GM12878 (cell line): ENCODE data around the gene BRINP2. TPM values are rescaled to one million over a fixed set of nuclear protein-coding genes. Genes with fewer than 3 reads are reported as not detected.

Experiments
- ATAC-seq: fragments of 200-7000 bp; cut with Tn5 transposase; 3 replicates; pipeline ENCODE4 v1.9.1; 2020; ENCODE audit warnings: mild to moderate bottlenecking, moderate library complexity
- BruUV-seq: library from RNA; stranded (reverse); fragments of 400-500 nt; replicated peaks from 2 replicates; lab custom pipeline; 2021; lab: Mats Ljungman, UMichigan
- CTCF ChIA-PET: fragments of 300-600 bp; sonication (Branson Sonifier 250); formaldehyde crosslinking; extraction: SDS; loops from one replicate; lab custom pipeline; 2021; ENCODE audit warnings: inconsistent platforms; lab: Yijun Ruan, JAX
- POLR2A ChIA-PET: fragments of 350-600 bp; formaldehyde crosslinking; extraction: SDS; loops from one replicate; lab custom pipeline; 2021; ENCODE audit warnings: inconsistent platforms; lab: Charles Lee
- RAD21 ChIA-PET: fragments of 300-600 bp; sonication (Branson Sonifier 250); formaldehyde crosslinking; loops from one replicate; lab custom pipeline; 2023; ENCODE audit warnings: antibody characterized with exemption; ENCODE audit not compliant: unreplicated experiment; lab: Charles Lee
- SMC1A ChIA-PET: fragments of 300-600 bp; sonication (Branson Sonifier 250); formaldehyde crosslinking; loops from one replicate; lab custom pipeline; 2023; ENCODE audit not compliant: unreplicated experiment, uncharacterized antibody; lab: Charles Lee
- DNase-seq: peaks from one replicate; pipeline ENCODE4 v3.0.0-alpha.2; 2011; ENCODE audit warnings: low read depth, low spot score
- FAIRE-seq: peaks from 3 replicates; lab custom pipeline; 2011; peaks lifted over from hg19 to GRCh38; lab: Jason Lieb, UNC
- H2AFZ ChIP-seq: 2 replicates; pipeline ENCODE4 v1.6.0; 2011; ENCODE audit warnings: low read depth, low read length, control low read depth; ENCODE audit not compliant: control insufficient read depth
- H3K27ac ChIP-seq: 2 replicates; pipeline ENCODE4 v1.5.1; 2011; ENCODE audit warnings: control low read depth; ENCODE audit not compliant: control insufficient read depth, insufficient read depth
- H3K27me3 ChIP-seq, 2 experiments: replicated peaks in 1 of 2; 2 replicates each; pipeline versions ENCODE4 v1.6.0 to v1.6.1; 2011; ENCODE audit warnings: low read length in 1 of 2; ENCODE audit not compliant: control insufficient read depth in 2 of 2, insufficient read depth in 2 of 2
- H3K36me3 ChIP-seq, 2 experiments: 2 replicates each; pipeline ENCODE4 v1.5.1; 2011; ENCODE audit warnings: low read length in 1 of 2; ENCODE audit not compliant: control insufficient read depth in 2 of 2, insufficient read depth in 2 of 2
- H3K4me1 ChIP-seq: 2 replicates; pipeline ENCODE4 v1.6.1; 2011; ENCODE audit warnings: mild to moderate bottlenecking, low read length, moderate library complexity, mixed read lengths; ENCODE audit not compliant: control insufficient read depth, insufficient read depth
- H3K4me2 ChIP-seq: 2 replicates; pipeline ENCODE4 v1.6.0; 2011; ENCODE audit warnings: control low read depth; ENCODE audit not compliant: control insufficient read depth, insufficient read depth
- H3K4me3 ChIP-seq: fragments of 200-600 bp; sonication (generic); 2 replicates; pipeline ENCODE4 v1.5.1; 2016
- H3K79me2 ChIP-seq: 2 replicates; pipeline ENCODE4 v1.6.0; 2011; ENCODE audit warnings: low read length; ENCODE audit not compliant: control insufficient read depth, insufficient read depth
- H3K9ac ChIP-seq: 2 replicates; pipeline ENCODE4 v1.8.0; 2011; ENCODE audit warnings: low read length, control low read depth, mixed read lengths; ENCODE audit not compliant: control insufficient read depth, insufficient read depth
- H3K9me3 ChIP-seq: replicated peaks from 3 replicates; pipeline ENCODE4 v1.5.1; 2011; ENCODE audit warnings: mild to moderate bottlenecking, low read length; ENCODE audit not compliant: control insufficient read depth, insufficient read depth
- H4K20me1 ChIP-seq: 2 replicates; pipeline ENCODE4 v1.6.0; 2011; ENCODE audit not compliant: control insufficient read depth, insufficient read depth
- BACH1 ChIP-seq: fragments of 450-650 bp; IDR thresholded peaks from 2 replicates; pipeline ENCODE4 v1.6.1; 2017; ENCODE audit warnings: mild to moderate bottlenecking, borderline replicate concordance
- CBX3 ChIP-seq: fragments of 200-600 bp; sonication (generic); IDR thresholded peaks from 2 replicates; pipeline ENCODE4 v1.6.1; 2016; ENCODE audit warnings: low read depth, borderline replicate concordance
- MXI1 ChIP-seq: fragments of 150-350 bp; IDR thresholded peaks from 2 replicates; pipeline ENCODE4 v1.6.1; 2011; ENCODE audit warnings: low read depth, mild to moderate bottlenecking, inconsistent platforms, low read length, improper control_type of control experiment
- POLR2AphosphoS5 ChIP-seq: IDR thresholded peaks from 2 replicates; pipeline ENCODE4 v1.6.1; 2011; ENCODE audit warnings: mild to moderate bottlenecking, low read length, inconsistent platforms
- RAD51 ChIP-seq: fragments of 450-650 bp; IDR thresholded peaks from 2 replicates; pipeline ENCODE4 v1.6.1; 2016; ENCODE audit warnings: moderate library complexity, mild to moderate bottlenecking, inconsistent platforms
- SREBF2 ChIP-seq: IDR thresholded peaks from 2 replicates; pipeline ENCODE4 v1.6.1; 2012; ENCODE audit warnings: mild to moderate bottlenecking, low read length
- TCF12 ChIP-seq: IDR thresholded peaks from 2 replicates; pipeline ENCODE4 v1.6.1; 2011; ENCODE audit warnings: low read depth, mild to moderate bottlenecking, low read length
- TCF3 ChIP-seq: IDR thresholded peaks from 2 replicates; pipeline ENCODE4 v1.6.1; 2012; ENCODE audit warnings: low read depth, mild to moderate bottlenecking, low read length, borderline replicate concordance; ENCODE audit not compliant: insufficient read depth
- WGBS: methylation state at CpG from one replicate; pipeline ENCODE4 v1.1.6; 2016; ENCODE audit warnings: low lambda C conversion rate; ENCODE audit not compliant: insufficient replicate concordance, insufficient coverage; ENCODE audit errors: missing lambda C conversion rate; 5-methylcytosine and 5-hydroxymethylcytosine counted together
- in situ Hi-C: fragments of 300-500 bp; cut with MboI; formaldehyde crosslinking; loops from 9 replicates; pipeline ENCODE4 v1.14.3; 2018; ENCODE audit warnings: mixed read lengths
- intact Hi-C: fragments of 100-400 bp; cut with micrococcal nuclease; formaldehyde crosslinking; loops from one replicate; pipeline ENCODE4 v1.14.2; 2022; ENCODE audit not compliant: unreplicated experiment
- polyA plus RNA-seq, 11 experiments: library from polyadenylated mRNA; depleted of rRNA in 4 of 11; unstranded in 6 of 11; stranded (reverse) in 5 of 11; fragments of >200 nt; fragmentation: Nextera tagmentation in 4 of 11; fragmentation: Illumina TruSeq in 1 of 11; extraction: Ambion mirVana in 4 of 11; extraction: Trizol in 1 of 11; gene quantifications; 1 replicate in 1 of 11; 2 replicates in 10 of 11; pipeline versions ENCODE4 v1.2.1 to v1.2.3, GENCODE V29; 2011 to 2016; ENCODE audit warnings: inconsistent platforms in 2 of 11, missing spikeins in 2 of 11, low read depth in 1 of 11
- total RNA-seq, 4 experiments: library from RNA; depleted of rRNA in 3 of 4; stranded (reverse); fragments of >200 nt in 3 of 4; fragmentation: Illumina TruSeq in 1 of 4; extraction: Trizol in 1 of 4; gene quantifications; 2 replicates each; pipeline versions ENCODE4 v1.2.1 to v1.2.3, GENCODE V29; 2013 to 2021
- TF ChIP-seq, protein P1 (sequence below): fragments of 450-650 bp; IDR thresholded peaks from 2 replicates; pipeline ENCODE4 v1.6.1; 2016; ENCODE audit warnings: mild to moderate bottlenecking
- TF ChIP-seq, protein P2 (sequence below): IDR thresholded peaks from 2 replicates; pipeline ENCODE4 v1.6.1; 2012; ENCODE audit warnings: improper control_type of control experiment, low read depth, low read length; ENCODE audit not compliant: insufficient replicate concordance

BRINP2 gene
- total and polyA plus RNA-seq, 10 of the 15 experiments (the other 5 are each of a cell fraction or from before 2014, with no cell fraction given): 0.03 TPM; not detected in 9

DNA sequence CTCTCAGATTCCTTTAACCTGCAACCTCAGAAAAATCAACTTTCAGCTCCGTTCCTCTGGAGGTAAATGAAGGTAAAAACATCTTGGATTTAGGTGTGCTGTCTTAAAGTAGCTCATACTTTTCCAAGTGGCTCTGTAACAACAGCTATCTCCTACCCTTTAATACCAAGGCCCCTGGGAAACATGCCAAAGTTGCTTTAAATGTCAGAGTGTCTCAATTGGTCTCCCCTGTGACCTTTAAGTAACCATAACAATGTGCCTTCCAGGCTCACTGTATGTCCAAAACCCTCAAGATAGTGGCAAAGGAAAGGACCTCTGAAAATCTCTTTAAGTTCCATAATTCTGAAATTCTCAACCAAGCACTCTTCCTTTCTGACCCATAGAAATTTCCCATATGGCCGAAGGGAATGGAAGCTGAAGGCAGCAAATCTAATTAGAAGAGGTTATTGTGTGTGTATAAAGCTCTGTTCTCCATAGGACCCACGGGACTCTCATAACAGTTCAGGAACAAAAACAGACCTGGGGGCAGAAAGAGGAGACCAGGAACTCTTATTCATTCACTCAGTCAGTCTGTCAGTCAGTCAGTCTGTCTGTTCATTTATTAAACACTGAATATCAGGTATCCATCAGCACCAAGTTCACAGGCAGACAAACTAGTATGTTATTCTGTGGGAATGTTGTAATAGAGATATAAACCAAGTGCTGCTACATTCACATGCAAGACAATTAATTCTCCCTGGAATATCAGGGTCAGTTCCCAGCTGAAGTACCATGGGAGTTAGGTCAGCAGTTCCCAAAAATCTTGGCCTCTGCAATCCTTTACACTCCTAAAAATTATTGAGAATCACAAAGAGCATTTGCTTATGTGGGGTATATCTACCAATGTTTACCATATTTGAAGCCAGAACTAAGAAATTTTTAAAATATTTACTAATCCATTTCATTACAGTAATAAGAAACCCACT is 25.4 kb upstream of the BRINP2 start:
- no peaks in the 10 kb centered on the region for H3K36me3 ChIP-seq
- intact Hi-C loops (no loop called here), in situ Hi-C loops (no loop called here)
- H4K20me1 ChIP-seq: no peaks in the 10 kb centered on the region
- BruUV-seq: no TSS peak
- no peaks in the 10 kb centered on the region for H3K4me1 ChIP-seq
- no peak overlapping the region for H3K4me3 ChIP-seq
- TF ChIP-seq POLR2AphosphoS5: no peak
- TF ChIP-seq BACH1: no peak
- TF ChIP-seq MXI1: no peak
- TF ChIP-seq RAD51: no peak
- ATAC-seq (no peak), FAIRE-seq (no peak), DNase-seq (no peak)
- H3K9ac ChIP-seq: no peak overlapping the region
- no peaks in the 10 kb centered on the region; a peak in 1 of 4 replicates for H3K27me3 ChIP-seq
- ChIA-PET SMC1A (interaction anchor here (2.2 kb wide), 1 partner anchor 15 kb away, joined by 4 read pairs; no protein-coding TSS in a partner anchor), POLR2A (no interaction called here), RAD21 (no interaction called here), CTCF (no interaction called here)
- no peak overlapping the region for H2AFZ ChIP-seq
- no peak overlapping the region for H3K4me2 ChIP-seq
- H3K27ac ChIP-seq: no peak overlapping the region
- no peaks in the 10 kb centered on the region for H3K79me2 ChIP-seq
- WGBS: 2% methylated on average over 3 of the region's 3 CpGs
- no peaks in the 10 kb centered on the region for H3K9me3 ChIP-seq

DNA sequence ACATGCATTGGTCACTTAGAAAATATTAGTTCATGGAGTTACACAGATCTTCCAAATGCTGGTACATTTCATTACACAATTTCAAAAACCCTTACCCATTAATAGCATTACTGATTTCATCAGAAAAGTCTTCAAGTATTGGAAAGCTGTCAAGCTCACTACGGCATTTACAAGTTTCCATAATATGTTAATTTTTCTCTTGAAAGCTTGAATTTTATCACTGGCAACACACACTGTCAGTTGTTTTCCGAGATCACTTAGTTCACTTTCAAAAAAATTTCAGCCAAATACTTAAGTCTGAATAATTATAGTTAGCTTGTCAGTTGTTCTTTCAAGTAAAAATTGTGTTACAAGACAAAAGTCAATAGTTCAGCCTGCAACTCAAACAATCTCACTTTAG is 24.3 kb upstream of the BRINP2 start:
- Histone ChIP-seq H3K4me3 (no peak overlapping the region), H3K36me3 (no peaks in the 10 kb centered on the region), H3K4me1 (no peaks in the 10 kb centered on the region), H3K27ac (no peak overlapping the region), H3K9ac (no peak overlapping the region), H4K20me1 (no peaks in the 10 kb centered on the region), H3K27me3 (no peaks in the 10 kb centered on the region; a peak in 1 of 4 replicates), H2AFZ (no peak overlapping the region), H3K9me3 (no peaks in the 10 kb centered on the region), H3K4me2 (no peak overlapping the region), H3K79me2 (no peaks in the 10 kb centered on the region)
- no TSS peak for BruUV-seq
- POLR2A ChIA-PET: no interaction called here
- 20% methylated on average over 2 of the region's 2 CpGs for WGBS
- CTCF ChIA-PET: no interaction called here
- RAD21 ChIA-PET: no interaction called here
- no peak for ATAC-seq
- no peak for DNase-seq
- in situ Hi-C loops (no loop called here), intact Hi-C loops (no loop called here)
- no peak for FAIRE-seq
- no peak for TF ChIP-seq CBX3
- TF ChIP-seq, protein P1, sequence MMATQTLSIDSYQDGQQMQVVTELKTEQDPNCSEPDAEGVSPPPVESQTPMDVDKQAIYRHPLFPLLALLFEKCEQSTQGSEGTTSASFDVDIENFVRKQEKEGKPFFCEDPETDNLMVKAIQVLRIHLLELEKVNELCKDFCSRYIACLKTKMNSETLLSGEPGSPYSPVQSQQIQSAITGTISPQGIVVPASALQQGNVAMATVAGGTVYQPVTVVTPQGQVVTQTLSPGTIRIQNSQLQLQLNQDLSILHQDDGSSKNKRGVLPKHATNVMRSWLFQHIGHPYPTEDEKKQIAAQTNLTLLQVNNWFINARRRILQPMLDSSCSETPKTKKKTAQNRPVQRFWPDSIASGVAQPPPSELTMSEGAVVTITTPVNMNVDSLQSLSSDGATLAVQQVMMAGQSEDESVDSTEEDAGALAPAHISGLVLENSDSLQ: no peak
- no peak for TF ChIP-seq TCF12
- no peak for TF ChIP-seq TCF3
- TF ChIP-seq SREBF2: no peak
- TF ChIP-seq, protein P2, sequence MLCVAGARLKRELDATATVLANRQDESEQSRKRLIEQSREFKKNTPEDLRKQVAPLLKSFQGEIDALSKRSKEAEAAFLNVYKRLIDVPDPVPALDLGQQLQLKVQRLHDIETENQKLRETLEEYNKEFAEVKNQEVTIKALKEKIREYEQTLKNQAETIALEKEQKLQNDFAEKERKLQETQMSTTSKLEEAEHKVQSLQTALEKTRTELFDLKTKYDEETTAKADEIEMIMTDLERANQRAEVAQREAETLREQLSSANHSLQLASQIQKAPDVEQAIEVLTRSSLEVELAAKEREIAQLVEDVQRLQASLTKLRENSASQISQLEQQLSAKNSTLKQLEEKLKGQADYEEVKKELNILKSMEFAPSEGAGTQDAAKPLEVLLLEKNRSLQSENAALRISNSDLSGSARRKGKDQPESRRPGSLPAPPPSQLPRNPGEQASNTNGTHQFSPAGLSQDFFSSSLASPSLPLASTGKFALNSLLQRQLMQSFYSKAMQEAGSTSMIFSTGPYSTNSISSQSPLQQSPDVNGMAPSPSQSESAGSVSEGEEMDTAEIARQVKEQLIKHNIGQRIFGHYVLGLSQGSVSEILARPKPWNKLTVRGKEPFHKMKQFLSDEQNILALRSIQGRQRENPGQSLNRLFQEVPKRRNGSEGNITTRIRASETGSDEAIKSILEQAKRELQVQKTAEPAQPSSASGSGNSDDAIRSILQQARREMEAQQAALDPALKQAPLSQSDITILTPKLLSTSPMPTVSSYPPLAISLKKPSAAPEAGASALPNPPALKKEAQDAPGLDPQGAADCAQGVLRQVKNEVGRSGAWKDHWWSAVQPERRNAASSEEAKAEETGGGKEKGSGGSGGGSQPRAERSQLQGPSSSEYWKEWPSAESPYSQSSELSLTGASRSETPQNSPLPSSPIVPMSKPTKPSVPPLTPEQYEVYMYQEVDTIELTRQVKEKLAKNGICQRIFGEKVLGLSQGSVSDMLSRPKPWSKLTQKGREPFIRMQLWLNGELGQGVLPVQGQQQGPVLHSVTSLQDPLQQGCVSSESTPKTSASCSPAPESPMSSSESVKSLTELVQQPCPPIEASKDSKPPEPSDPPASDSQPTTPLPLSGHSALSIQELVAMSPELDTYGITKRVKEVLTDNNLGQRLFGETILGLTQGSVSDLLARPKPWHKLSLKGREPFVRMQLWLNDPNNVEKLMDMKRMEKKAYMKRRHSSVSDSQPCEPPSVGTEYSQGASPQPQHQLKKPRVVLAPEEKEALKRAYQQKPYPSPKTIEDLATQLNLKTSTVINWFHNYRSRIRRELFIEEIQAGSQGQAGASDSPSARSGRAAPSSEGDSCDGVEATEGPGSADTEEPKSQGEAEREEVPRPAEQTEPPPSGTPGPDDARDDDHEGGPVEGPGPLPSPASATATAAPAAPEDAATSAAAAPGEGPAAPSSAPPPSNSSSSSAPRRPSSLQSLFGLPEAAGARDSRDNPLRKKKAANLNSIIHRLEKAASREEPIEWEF: no peak
- SMC1A ChIA-PET: no interaction called here
